Measurements from ENCODE around the gene NAA25.
"Not testable (repeated sequence)": the region's sequence is repeated elsewhere in the genome, so short reads cannot be mapped to it uniquely, and the experiment has no call there.

NAA25 gene

GRCh38 chr12:112111931-112112330, 3.3 kb upstream of the NAA25 start:
- Histone ChIP-seq H2AK5ac (ENCODE audit: low read length, severe bottlenecking) (no peak overlapping the region), H4K91ac (ENCODE audit: low read length) (no peak overlapping the region), H2BK5ac (ENCODE audit: low read depth, low read length, poor library complexity, severe bottlenecking) (no peak overlapping the region), H2BK12ac (ENCODE audit: low read length in 2 of 2) (no peak overlapping the region), H3K23ac (ENCODE audit: low read length in 2 of 2) (no peak overlapping the region), H3K4ac (ENCODE audit: low read depth in 1 of 2, low read length in 2 of 2) (no peak overlapping the region), H3K9me3 (ENCODE audit: control insufficient read depth, low read length) (no peaks in the 10 kb centered on the region), H2AFZ (ENCODE audit: low read depth, low read length) (no peak overlapping the region), H3K79me1 (replicated peaks; ENCODE audit: low read length, poor library complexity, severe bottlenecking) (no peaks in the 10 kb centered on the region), H2BK15ac (ENCODE audit: low read depth, poor library complexity, severe bottlenecking) (no peak overlapping the region), H3K9ac (ENCODE audit: low read length) (no peak overlapping the region), H3K14ac (ENCODE audit: low read length in 2 of 2) (no peak overlapping the region), H3K36me3 (ENCODE audit: control insufficient read depth in 1 of 2, insufficient read depth in 2 of 2, low read depth in 1 of 2, low read length in 2 of 2) (no peaks in the 10 kb centered on the region), H3K4me1 (ENCODE audit: control insufficient read depth, insufficient read depth, low read depth, low read length) (peaks cover 16% of the 10 kb centered on the region), H4K8ac (ENCODE audit: low read length) (no peak overlapping the region), H3K27ac (ENCODE audit: low read length, poor library complexity, severe bottlenecking) (no peak overlapping the region), H3K27me3 (ENCODE audit: control insufficient read depth in 1 of 2, insufficient read depth in 1 of 2, low read length in 2 of 2) (no peaks in the 10 kb centered on the region), H3K4me2 (ENCODE audit: low read length, poor library complexity, severe bottlenecking) (no peak overlapping the region), H2BK120ac (ENCODE audit: low read depth, low read length) (no peak overlapping the region), H3K18ac (ENCODE audit: low read depth in 1 of 2, low read length in 2 of 2) (no peak overlapping the region), H3K4me3 (ENCODE audit: insufficient read depth in 1 of 2, low read depth in 1 of 2, low read length in 2 of 2) (no peak overlapping the region)
- WGBS, result 37% methylated on average over 2 of the region's 5 CpGs
- DNase-seq, result no peak

GRCh38 chr12:112110787-112111662, 2.4 kb upstream of the NAA25 start:
- H2BK120ac ChIP-seq (ENCODE audit: low read depth, low read length); DNase-seq; H3K18ac ChIP-seq (ENCODE audit: low read depth in 1 of 2, low read length in 2 of 2); H2BK12ac ChIP-seq (ENCODE audit: low read length in 2 of 2); H3K36me3 ChIP-seq (ENCODE audit: control insufficient read depth in 1 of 2, insufficient read depth in 2 of 2, low read depth in 1 of 2, low read length in 2 of 2); H3K9ac ChIP-seq (ENCODE audit: low read length); H2AK5ac ChIP-seq (ENCODE audit: low read length, severe bottlenecking); H3K4ac ChIP-seq (ENCODE audit: low read depth in 1 of 2, low read length in 2 of 2); H2AFZ ChIP-seq (ENCODE audit: low read depth, low read length); H3K4me3 ChIP-seq (ENCODE audit: insufficient read depth in 1 of 2, low read depth in 1 of 2, low read length in 2 of 2); H3K27me3 ChIP-seq (ENCODE audit: control insufficient read depth in 1 of 2, insufficient read depth in 1 of 2, low read length in 2 of 2); H3K79me1 ChIP-seq (replicated peaks; ENCODE audit: low read length, poor library complexity, severe bottlenecking); H3K14ac ChIP-seq (ENCODE audit: low read length in 2 of 2); H2BK15ac ChIP-seq (ENCODE audit: low read depth, poor library complexity, severe bottlenecking); H3K23ac ChIP-seq (ENCODE audit: low read length in 2 of 2); H4K8ac ChIP-seq (ENCODE audit: low read length); H3K4me2 ChIP-seq (ENCODE audit: low read length, poor library complexity, severe bottlenecking); H4K91ac ChIP-seq (ENCODE audit: low read length); H3K9me3 ChIP-seq (ENCODE audit: control insufficient read depth, low read length): not testable (repeated sequence)
- peak overlapping the region; percentile 32 for H3K27ac ChIP-seq (ENCODE audit: low read length, poor library complexity, severe bottlenecking)
- WGBS, result 90% methylated on average over 18 of the region's 20 CpGs
- peak overlapping the region; percentile 31 for H2BK5ac ChIP-seq (ENCODE audit: low read depth, low read length, poor library complexity, severe bottlenecking)
- H3K4me1 ChIP-seq (ENCODE audit: control insufficient read depth, insufficient read depth, low read depth, low read length), result peaks cover 18% of the 10 kb centered on the region

- Histone ChIP-seq H3K27ac (ENCODE audit: low read length, poor library complexity, severe bottlenecking) (peak overlapping the region; percentile 56), H2BK12ac (ENCODE audit: low read length in 2 of 2) (no peak overlapping the region), H3K79me1 (replicated peaks; ENCODE audit: low read length, poor library complexity, severe bottlenecking) (no peaks in the 10 kb centered on the region), H3K18ac (ENCODE audit: low read depth in 1 of 2, low read length in 2 of 2) (peak overlapping the region in 1 of 2 experiments; percentile 48), H3K27me3 (ENCODE audit: control insufficient read depth in 1 of 2, insufficient read depth in 1 of 2, low read length in 2 of 2) (no peaks in the 10 kb centered on the region), H3K36me3 (ENCODE audit: control insufficient read depth in 1 of 2, insufficient read depth in 2 of 2, low read depth in 1 of 2, low read length in 2 of 2) (peaks cover 0 to 18% of the 10 kb centered on the region in 2 experiments), H3K4me2 (ENCODE audit: low read length, poor library complexity, severe bottlenecking) (peak overlapping the region; percentile 58), H4K8ac (ENCODE audit: low read length) (peak overlapping the region; percentile 17), H3K9me3 (ENCODE audit: control insufficient read depth, low read length) (no peaks in the 10 kb centered on the region), H3K4ac (ENCODE audit: low read depth in 1 of 2, low read length in 2 of 2) (peak overlapping the region in 1 of 2 experiments; percentile 100), H3K4me3 (ENCODE audit: insufficient read depth in 1 of 2, low read depth in 1 of 2, low read length in 2 of 2) (peak overlapping the region; percentile 98 to 99), H3K14ac (ENCODE audit: low read length in 2 of 2) (peak overlapping the region in 1 of 2 experiments; percentile 75), H2BK5ac (ENCODE audit: low read depth, low read length, poor library complexity, severe bottlenecking) (no peak overlapping the region), H2AK5ac (ENCODE audit: low read length, severe bottlenecking) (peak overlapping the region; percentile 54), H3K9ac (ENCODE audit: low read length) (peak overlapping the region; percentile 99), H2AFZ (ENCODE audit: low read depth, low read length) (no peak overlapping the region), H3K4me1 (ENCODE audit: control insufficient read depth, insufficient read depth, low read depth, low read length) (peaks cover 19% of the 10 kb centered on the region), H4K91ac (ENCODE audit: low read length) (no peak overlapping the region), H3K23ac (ENCODE audit: low read length in 2 of 2) (peak overlapping the region in 1 of 2 experiments; percentile 80), H2BK15ac (ENCODE audit: low read depth, poor library complexity, severe bottlenecking) (peak overlapping the region; percentile 90), H2BK120ac (ENCODE audit: low read depth, low read length) (peak overlapping the region; percentile 73)
- WGBS, result 31% methylated on average over 12 of the region's 13 CpGs
- peak; percentile 58 for DNase-seq
Measured at GRCh38 chr12:112107306-112108201, 1.0 kb downstream of the NAA25 start.

- no peak overlapping the region for H3K4ac ChIP-seq (ENCODE audit: low read depth in 1 of 2, low read length in 2 of 2)
- no peak for DNase-seq
- peaks cover 4 to 25% of the 10 kb centered on the region in 2 experiments for H3K36me3 ChIP-seq (ENCODE audit: control insufficient read depth in 1 of 2, insufficient read depth in 2 of 2, low read depth in 1 of 2, low read length in 2 of 2)
- peaks cover 15% of the 10 kb centered on the region for H3K4me1 ChIP-seq (ENCODE audit: control insufficient read depth, insufficient read depth, low read depth, low read length)
- H3K27me3 ChIP-seq (ENCODE audit: control insufficient read depth in 1 of 2, insufficient read depth in 1 of 2, low read length in 2 of 2), result no peaks in the 10 kb centered on the region
- H3K79me1 ChIP-seq (replicated peaks; ENCODE audit: low read length, poor library complexity, severe bottlenecking), result peaks cover 2% of the 10 kb centered on the region
- H3K9ac ChIP-seq (ENCODE audit: low read length), result peak overlapping the region; percentile 5
- no peak overlapping the region for H3K4me2 ChIP-seq (ENCODE audit: low read length, poor library complexity, severe bottlenecking)
- no peak overlapping the region for H2BK12ac ChIP-seq (ENCODE audit: low read length in 2 of 2)
- no peak overlapping the region for H2BK15ac ChIP-seq (ENCODE audit: low read depth, poor library complexity, severe bottlenecking)
- no peak overlapping the region for H3K18ac ChIP-seq (ENCODE audit: low read depth in 1 of 2, low read length in 2 of 2)
- no peak overlapping the region for H2BK120ac ChIP-seq (ENCODE audit: low read depth, low read length)
- H2AFZ ChIP-seq (ENCODE audit: low read depth, low read length), result no peak overlapping the region
- no peak overlapping the region for H3K27ac ChIP-seq (ENCODE audit: low read length, poor library complexity, severe bottlenecking)
- H4K8ac ChIP-seq (ENCODE audit: low read length), result no peak overlapping the region
- WGBS, result 100% methylated on average over 2 of the region's 3 CpGs
- H3K4me3 ChIP-seq (ENCODE audit: insufficient read depth in 1 of 2, low read depth in 1 of 2, low read length in 2 of 2), result no peak overlapping the region
- no peak overlapping the region for H4K91ac ChIP-seq (ENCODE audit: low read length)
- H3K14ac ChIP-seq (ENCODE audit: low read length in 2 of 2), result no peak overlapping the region
- no peak overlapping the region for H2AK5ac ChIP-seq (ENCODE audit: low read length, severe bottlenecking)
- H2BK5ac ChIP-seq (ENCODE audit: low read depth, low read length, poor library complexity, severe bottlenecking), result no peak overlapping the region
- H3K9me3 ChIP-seq (ENCODE audit: control insufficient read depth, low read length), result no peaks in the 10 kb centered on the region
- no peak overlapping the region for H3K23ac ChIP-seq (ENCODE audit: low read length in 2 of 2)
Measured at GRCh38 chr12:112105891-112106290, 2.7 kb downstream of the NAA25 start.

Measured in mesenchymal stem cell (in vitro differentiated cells and primary cell).